Measurements from ENCODE around the gene LONP1. TPM values are rescaled to one million over a fixed set of nuclear protein-coding genes. Genes with fewer than 3 reads are reported as not detected.
"Not testable (repeated sequence)": the region's sequence is repeated elsewhere in the genome, so short reads cannot be mapped to it uniquely, and the experiment has no call there.

The LONP1 gene
- total RNA-seq, 2 experiments from 2014 or later = 98.7 to 106 TPM

DNA sequence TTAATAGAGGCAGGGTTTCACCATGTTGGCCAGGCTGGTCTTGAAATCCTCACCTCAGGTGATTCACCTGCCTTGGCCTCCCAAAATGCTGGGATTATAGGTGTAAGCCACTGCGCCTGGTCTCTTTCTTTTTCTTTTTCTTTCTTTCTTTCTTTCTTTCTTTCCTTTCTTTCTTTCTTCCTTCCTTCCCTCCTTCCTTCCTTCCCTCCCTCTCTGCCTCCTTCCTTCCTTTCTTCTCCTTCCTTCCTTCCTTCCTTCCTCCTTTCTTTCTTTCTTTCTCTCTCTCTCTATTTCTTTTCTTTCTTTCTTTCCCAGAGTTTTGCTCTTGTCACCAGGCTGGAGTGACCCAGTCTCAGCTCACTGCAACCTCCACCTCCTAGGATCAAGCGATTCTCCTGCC lies 13.2 kb upstream of the LONP1 start:
- POLR2A ChIA-PET; CTCF ChIA-PET; H3K4me3 Mint-ChIP-seq; H3K27ac Mint-ChIP-seq; H3K9me3 Mint-ChIP-seq; H3K4me1 Mint-ChIP-seq; H3K36me3 Mint-ChIP-seq (ENCODE audit: low read depth); DNase-seq; H3K27me3 Mint-ChIP-seq: not testable (repeated sequence)

DNA sequence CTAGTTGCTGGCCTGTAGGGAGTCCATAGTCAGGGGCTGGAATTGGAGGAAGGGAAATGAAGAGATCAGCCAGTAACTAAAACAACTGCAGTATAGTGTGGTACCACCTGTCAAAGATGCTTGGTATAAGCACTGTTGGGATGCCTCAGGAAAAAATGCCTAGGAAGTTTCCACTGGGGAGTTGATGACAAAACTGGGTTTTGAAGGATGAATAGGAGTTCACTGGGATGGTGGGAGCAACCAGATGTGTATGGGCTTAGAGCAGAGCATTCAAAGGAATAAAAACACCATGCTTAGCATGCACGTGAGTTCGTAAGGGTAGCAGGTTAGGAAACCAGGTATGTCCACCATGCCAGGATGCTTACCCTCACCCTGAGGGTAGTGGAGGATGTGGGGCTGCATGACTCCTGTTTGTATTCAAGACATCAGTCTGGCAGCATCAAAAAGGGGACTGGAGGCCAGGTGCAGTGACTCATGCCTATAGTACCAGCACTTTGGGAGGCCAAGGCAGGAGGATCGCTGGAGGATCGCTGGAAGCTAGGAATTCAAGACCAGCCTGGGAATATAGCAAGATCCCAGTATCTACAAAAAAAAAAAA lies 7.6 kb upstream of the LONP1 start:
- Mint-ChIP-seq H3K27me3 (peaks cover 4% of the 10 kb centered on the region), H3K9me3 (no peaks in the 10 kb centered on the region), H3K27ac (no peak overlapping the region), H3K4me1 (no peaks in the 10 kb centered on the region), H3K36me3 (ENCODE audit: low read depth) (no peaks in the 10 kb centered on the region), H3K4me3 (no peak overlapping the region)
- ChIA-PET CTCF (interaction anchor here (0.8 kb wide), 1 partner anchor 38 kb away, joined by 3 read pairs; no protein-coding TSS in a partner anchor), POLR2A (interaction anchor here (0.6 to 1.0 kb wide), 2 partner anchors 9 to 1060 kb away, joined by 3 to 4 read pairs; no protein-coding TSS in a partner anchor)
- no peak for DNase-seq

DNA sequence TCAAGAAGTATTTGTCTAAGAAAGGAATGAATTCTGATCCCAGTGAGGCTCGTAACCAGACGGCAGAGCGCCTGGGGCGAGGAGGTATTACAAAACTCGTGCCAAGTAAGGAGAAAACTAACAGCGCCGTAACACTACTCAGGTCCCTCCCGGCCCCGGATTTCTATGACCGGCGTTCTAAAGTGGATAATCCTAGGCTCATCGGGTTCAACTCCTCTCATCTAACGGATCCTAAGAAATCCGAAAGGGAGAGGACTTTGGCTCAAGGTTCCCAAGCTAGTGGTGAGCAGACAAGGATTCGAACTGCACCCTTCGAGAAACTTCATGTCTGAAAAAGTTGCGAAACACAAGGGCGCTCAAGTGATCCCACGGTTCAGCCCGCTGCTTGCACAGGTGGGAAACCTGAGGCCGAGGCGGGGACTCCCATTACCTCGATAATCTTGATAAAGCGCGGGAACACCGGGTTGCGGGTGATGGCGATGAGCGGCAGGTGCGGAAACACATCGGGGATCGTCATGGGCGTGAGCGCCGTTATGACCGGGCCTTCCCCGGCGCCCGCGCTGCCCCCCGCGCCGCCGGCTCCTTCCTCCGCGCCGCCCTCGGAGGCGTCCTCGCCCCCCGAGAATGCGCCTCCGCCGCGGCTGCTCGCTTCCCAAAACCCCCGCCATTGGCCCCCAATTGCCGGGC lies 529 bp downstream of the LONP1 start:
- Mint-ChIP-seq H3K9me3 (no peaks in the 10 kb centered on the region), H3K4me3 (peak overlapping the region; percentile 86), H3K36me3 (ENCODE audit: low read depth) (peaks cover 22% of the 10 kb centered on the region), H3K27ac (peak overlapping the region; percentile 96), H3K4me1 (peaks cover 34% of the 10 kb centered on the region), H3K27me3 (no peaks in the 10 kb centered on the region)
- ChIA-PET CTCF (interaction anchor here (0.5 to 4.7 kb wide), 13 partner anchors 12 to 928 kb away, joined by 3 to 76 read pairs (median 6); partner anchors contain the start of genes FEM1A, NDUFA11, NRTN and RPL36), POLR2A (interaction anchor here (0.8 to 5.7 kb wide), 15 partner anchors 13 to 751 kb away, joined by 3 to 109 read pairs (median 10); partner anchors contain the start of genes DUS3L, KDM4B, NDUFA11 and RPL36)
- DNase-seq = peak; percentile 52

DNA sequence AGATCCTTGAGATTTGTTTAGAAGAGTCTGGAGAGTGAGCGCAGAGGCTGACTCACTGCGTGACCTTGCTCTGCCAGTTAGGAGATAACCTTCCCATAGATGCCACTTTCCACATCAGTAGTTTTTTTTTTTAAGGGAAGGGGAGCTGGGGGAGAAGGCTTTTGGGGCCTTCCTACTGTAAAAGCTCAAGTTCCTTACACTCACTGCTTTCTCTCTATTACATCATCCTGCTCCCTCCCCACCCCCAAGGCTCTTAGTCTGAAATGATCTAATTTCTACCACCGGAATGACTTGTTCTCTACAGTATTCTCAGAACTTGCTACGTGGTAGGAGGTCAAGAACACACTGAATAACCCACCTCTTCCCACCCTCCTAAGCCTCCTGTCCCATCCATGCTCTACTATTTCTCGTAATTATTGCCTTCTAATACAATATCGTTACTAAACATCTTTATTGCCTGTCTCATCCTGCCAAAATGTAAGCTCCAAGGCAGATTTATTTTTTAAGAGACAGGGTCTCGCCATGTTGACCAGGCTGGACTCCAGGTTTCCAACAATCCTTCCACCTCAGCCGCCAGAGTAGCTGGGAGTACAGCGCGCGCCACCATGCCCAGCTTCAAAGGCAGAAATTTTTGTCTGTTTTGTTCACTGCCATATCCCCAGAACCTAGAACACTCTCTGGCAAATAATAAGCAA lies 1.2 kb downstream of the LONP1 start:
- Mint-ChIP-seq H3K27ac (peak overlapping the region; percentile 96), H3K4me3 (peak overlapping the region; percentile 86), H3K27me3 (no peaks in the 10 kb centered on the region), H3K36me3 (ENCODE audit: low read depth) (peaks cover 26% of the 10 kb centered on the region), H3K9me3 (no peaks in the 10 kb centered on the region), H3K4me1 (peaks cover 34% of the 10 kb centered on the region)
- CTCF ChIA-PET = interaction anchor here (0.6 to 4.7 kb wide), 5 partner anchors 29 to 184 kb away, joined by 3 to 76 read pairs (median 5); partner anchors contain the start of genes NDUFA11 and RPL36
- POLR2A ChIA-PET = interaction anchor here (0.7 to 5.7 kb wide), 15 partner anchors 9 to 393 kb away, joined by 3 to 109 read pairs (median 4); partner anchors contain the start of genes DUS3L, MICOS13, NDUFA11 and RPL36
- DNase-seq = peak; percentile 68

DNA sequence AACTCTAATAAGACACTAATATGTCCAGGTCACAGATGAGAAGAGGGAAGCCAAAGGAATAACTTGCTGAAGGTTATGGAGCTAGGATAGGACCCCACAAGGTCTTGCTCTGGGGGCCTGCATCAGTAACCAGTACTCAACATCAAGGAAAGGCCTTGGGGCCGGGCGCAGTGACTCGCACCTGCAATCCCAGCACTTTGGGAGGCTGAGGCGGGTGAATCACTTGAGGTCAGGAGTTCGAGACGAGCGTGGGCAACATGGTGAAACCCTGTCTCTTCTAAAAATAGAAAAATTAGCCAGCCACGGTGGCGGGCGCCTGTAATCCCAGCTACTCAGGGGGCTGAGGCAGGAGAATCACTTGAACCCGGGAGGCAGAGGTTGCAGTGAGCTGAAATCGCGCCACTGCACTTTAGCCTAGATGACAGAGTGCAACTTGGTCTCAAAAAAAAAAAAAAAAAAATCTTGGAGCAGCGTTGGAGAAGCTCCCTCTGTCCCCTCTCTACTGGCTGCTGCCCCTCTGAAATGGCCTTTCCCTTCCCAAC lies 1.8 kb downstream of the LONP1 start:
- Mint-ChIP-seq H3K9me3 (no peaks in the 10 kb centered on the region), H3K4me1 (peaks cover 34% of the 10 kb centered on the region), H3K27me3 (no peaks in the 10 kb centered on the region), H3K27ac (peak overlapping the region; percentile 96), H3K4me3 (peak overlapping the region; percentile 86), H3K36me3 (ENCODE audit: low read depth) (peaks cover 30% of the 10 kb centered on the region)
- DNase-seq = peak; percentile 35
- POLR2A ChIA-PET = interaction anchor here (0.7 to 5.7 kb wide), 13 partner anchors 9 to 394 kb away, joined by 3 to 109 read pairs (median 10); partner anchors contain the start of genes DUS3L, MICOS13, NDUFA11 and RPL36
- CTCF ChIA-PET = interaction anchor here (1.3 to 4.7 kb wide), 3 partner anchors 28 to 76 kb away, joined by 5 to 76 read pairs (median 8); partner anchors contain the start of gene RPL36

DNA sequence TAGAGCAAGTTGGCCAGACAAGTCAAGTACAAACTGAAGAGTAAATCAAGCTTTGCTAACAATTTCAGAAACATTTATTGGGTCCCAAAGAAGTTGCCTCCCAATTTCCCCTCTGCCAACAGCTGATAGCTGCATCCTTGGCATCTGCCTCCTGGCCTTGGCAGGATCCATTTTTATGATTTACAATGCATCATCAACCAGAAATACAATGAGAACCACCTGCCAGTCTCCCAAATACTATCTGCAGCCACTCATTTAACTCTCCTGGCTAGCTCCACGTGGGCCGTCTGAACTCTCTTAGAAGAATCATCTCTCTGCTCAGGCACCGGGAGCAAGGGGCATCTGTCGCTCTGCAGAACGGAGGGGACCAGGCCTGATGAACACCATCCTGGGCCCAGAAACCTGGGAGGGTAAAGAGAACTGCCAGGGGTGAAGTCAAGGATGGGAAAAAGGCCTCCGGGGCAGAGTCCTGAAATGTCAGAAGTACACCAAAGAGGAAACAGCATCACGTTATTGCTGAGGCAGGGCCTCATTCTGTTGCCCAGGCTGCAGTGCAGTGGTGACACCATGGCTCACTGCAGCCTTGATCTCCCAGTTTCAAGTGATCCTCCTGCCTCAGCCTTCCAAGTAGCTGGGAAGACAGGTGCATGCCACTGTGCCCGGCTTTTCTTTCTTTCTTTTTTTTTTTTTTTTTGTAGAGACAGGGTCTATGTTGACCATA lies 2.6 kb downstream of the LONP1 start:
- ChIA-PET CTCF (interaction anchor here (1.8 to 4.7 kb wide), 3 partner anchors 27 to 30 kb away, joined by 8 to 76 read pairs (median 9); partner anchors contain the start of gene RPL36), POLR2A (interaction anchor here (2.1 to 5.7 kb wide), 3 partner anchors 11 to 30 kb away, joined by 14 to 109 read pairs (median 24); partner anchors contain the start of gene RPL36)
- no peaks in the 10 kb centered on the region for H3K9me3 Mint-ChIP-seq
- H3K27me3 Mint-ChIP-seq = no peaks in the 10 kb centered on the region
- no peak for DNase-seq
- H3K4me3 Mint-ChIP-seq = peak overlapping the region; percentile 86
- H3K4me1 Mint-ChIP-seq = peaks cover 34% of the 10 kb centered on the region
- H3K27ac Mint-ChIP-seq = peak overlapping the region; percentile 96
- H3K36me3 Mint-ChIP-seq (ENCODE audit: low read depth) = peaks cover 33% of the 10 kb centered on the region

DNA sequence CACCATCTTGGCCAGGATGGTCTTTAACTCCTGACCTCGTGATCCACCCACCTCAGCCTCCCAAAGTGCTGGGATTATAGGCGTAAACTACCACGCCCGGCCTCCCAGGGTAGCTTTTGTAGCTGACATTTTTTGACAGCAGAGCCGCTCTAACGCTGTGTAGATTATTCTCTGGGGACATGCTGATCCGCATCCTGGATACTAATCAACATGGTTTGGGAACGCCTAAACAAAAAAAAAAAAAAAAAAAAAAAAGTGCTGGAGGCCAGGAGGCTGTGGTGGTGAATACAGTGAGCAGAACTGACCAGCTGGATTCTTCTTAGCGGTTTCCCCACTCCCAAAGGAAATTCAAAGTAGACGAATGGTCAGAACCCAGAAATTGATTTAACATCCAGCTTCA lies 5.1 kb downstream of the LONP1 start:
- Mint-ChIP-seq H3K36me3 (ENCODE audit: low read depth) (peaks cover 52% of the 10 kb centered on the region), H3K4me3 (no peak overlapping the region), H3K27me3 (no peaks in the 10 kb centered on the region), H3K9me3 (no peaks in the 10 kb centered on the region), H3K27ac (no peak overlapping the region), H3K4me1 (peaks cover 27% of the 10 kb centered on the region)
- DNase-seq = no peak
- CTCF ChIA-PET = interaction anchor here (0.7 to 1.7 kb wide), 2 partner anchors 25 to 589 kb away, joined by 3 to 6 read pairs; partner anchors contain the start of gene RPL36
- POLR2A ChIA-PET = interaction anchor here (1.2 to 1.5 kb wide), 2 partner anchors 24 to 92 kb away, joined by 3 to 9 read pairs; partner anchors contain the start of genes SAFB and SAFB2

DNA sequence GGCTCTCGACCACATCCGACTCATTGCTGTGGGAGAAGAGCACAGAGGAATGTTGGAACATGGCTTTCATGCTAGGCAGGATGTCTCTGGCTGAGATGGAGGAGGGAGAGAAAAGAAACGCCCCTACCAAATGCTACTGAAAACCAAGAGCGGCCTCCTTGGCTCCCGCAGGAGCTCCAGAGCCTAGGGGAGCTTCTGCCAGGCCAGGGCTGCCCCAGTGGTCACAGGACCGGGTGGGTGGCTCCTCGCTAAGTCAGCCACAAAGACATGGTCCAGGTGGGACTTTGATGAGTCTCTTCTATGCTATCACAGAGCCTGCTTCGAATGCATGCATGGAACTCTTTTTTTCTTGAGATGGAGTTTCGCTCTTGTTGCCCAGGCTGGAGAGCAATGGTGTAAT lies 6.7 kb downstream of the LONP1 start:
- DNase-seq = no peak
- Mint-ChIP-seq H3K27me3 (no peaks in the 10 kb centered on the region), H3K4me3 (no peak overlapping the region), H3K9me3 (no peaks in the 10 kb centered on the region), H3K36me3 (ENCODE audit: low read depth) (peaks cover 42% of the 10 kb centered on the region), H3K4me1 (peaks cover 18% of the 10 kb centered on the region), H3K27ac (no peak overlapping the region)
- CTCF ChIA-PET = interaction anchor here (1.0 to 1.6 kb wide), 2 partner anchors 22 to 23 kb away, joined by 3 to 4 read pairs; partner anchors contain the start of gene RPL36
- POLR2A ChIA-PET = interaction anchor here (1.0 to 2.0 kb wide), 3 partner anchors 15 to 115 kb away, joined by 3 to 10 read pairs (median 7); no protein-coding TSS in a partner anchor

DNA sequence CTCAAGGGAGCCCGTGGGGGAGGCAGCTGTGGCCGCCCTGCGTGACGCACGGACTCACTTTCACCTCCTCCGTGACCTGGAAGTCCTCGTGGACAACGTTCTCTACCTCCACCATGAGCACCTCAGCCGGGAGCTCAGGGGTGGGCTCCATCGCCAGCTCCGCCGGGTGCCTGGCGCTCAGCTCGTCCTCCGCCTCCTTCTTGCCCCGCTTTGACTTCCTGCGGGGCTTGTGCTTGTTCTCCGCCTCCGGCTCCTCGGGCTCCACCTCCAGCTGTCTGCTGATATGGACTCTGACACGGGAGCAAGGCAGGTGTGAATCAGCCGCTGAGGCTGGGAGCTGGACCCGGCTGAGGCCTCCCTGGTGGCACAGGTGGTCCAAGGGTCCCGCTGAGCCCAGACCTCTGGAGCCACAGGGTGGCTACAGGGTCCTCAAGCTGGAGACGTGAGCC lies 8.2 kb downstream of the LONP1 start:
- peaks cover 45% of the 10 kb centered on the region for H3K36me3 Mint-ChIP-seq (ENCODE audit: low read depth)
- peaks cover 6% of the 10 kb centered on the region for H3K4me1 Mint-ChIP-seq
- no peak for DNase-seq
- ChIA-PET CTCF (interaction anchor here (1.6 kb wide), 1 partner anchor 22 kb away, joined by 4 read pairs; the partner anchor contains the start of gene RPL36), POLR2A (interaction anchor here (0.8 to 2.0 kb wide), 3 partner anchors 9 to 79 kb away, joined by 3 to 7 read pairs (median 3); partner anchors contain the start of genes CATSPERD and DUS3L)
- no peak overlapping the region for H3K4me3 Mint-ChIP-seq
- no peak overlapping the region for H3K27ac Mint-ChIP-seq
- H3K27me3 Mint-ChIP-seq = no peaks in the 10 kb centered on the region
- no peaks in the 10 kb centered on the region for H3K9me3 Mint-ChIP-seq

DNA sequence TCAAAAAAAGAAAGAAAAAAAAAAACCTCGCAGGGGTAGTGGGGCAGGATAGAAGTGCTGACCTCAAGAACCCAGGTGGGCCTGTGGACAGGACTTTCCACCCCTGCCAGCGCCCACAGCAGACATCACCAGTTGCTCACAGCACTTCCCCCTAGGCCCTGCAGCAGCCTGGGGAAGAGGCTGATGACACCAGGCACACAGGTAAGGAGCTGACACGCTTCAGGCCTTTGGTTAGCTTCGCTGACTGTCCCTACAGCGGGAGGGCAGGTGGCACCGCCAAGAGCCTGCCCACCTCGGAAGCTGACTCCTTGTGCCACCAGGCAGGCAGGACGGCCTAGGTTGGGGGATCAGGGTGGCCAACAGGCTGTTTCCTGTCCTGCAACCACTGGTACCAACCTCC lies 8.9 kb downstream of the LONP1 start:
- H3K27ac Mint-ChIP-seq = no peak overlapping the region
- CTCF ChIA-PET = no interaction called here

More for the DNA sequence above, 8.9 kb downstream of the LONP1 start:
- Mint-ChIP-seq H3K4me3 (no peak overlapping the region), H3K36me3 (ENCODE audit: low read depth) (peaks cover 48% of the 10 kb centered on the region), H3K27me3 (no peaks in the 10 kb centered on the region), H3K9me3 (no peaks in the 10 kb centered on the region), H3K4me1 (peaks cover 4% of the 10 kb centered on the region)
- no peak for DNase-seq
- POLR2A ChIA-PET = no interaction called here

All from activated CD4-positive, alpha-beta memory T cell treated with anti-CD3 and anti-CD28 coated beads, Interleukin-2, amount 10 ng/mL, durations not matched to agents 7 days and 5 days (primary cell).